GM19328 (cell line): ENCODE data around the gene MLYCD.

ENCODE experiments used
- ATAC-seq: cut with Tn5 transposase; IDR thresholded peaks from one replicate; pipeline ENCODE4 v1.9.1; 2021; ENCODE audit warnings: mild to moderate bottlenecking, moderate library complexity; ENCODE audit not compliant: unreplicated experiment

Gene MLYCD

GRCh38 chr16:83954577-83955016 is 55.7 kb downstream of the MLYCD start:
- ATAC-seq: no peak

GRCh38 chr16:83955218-83956130 is 56.6 kb downstream of the MLYCD start:
- no peak for ATAC-seq

DNA sequence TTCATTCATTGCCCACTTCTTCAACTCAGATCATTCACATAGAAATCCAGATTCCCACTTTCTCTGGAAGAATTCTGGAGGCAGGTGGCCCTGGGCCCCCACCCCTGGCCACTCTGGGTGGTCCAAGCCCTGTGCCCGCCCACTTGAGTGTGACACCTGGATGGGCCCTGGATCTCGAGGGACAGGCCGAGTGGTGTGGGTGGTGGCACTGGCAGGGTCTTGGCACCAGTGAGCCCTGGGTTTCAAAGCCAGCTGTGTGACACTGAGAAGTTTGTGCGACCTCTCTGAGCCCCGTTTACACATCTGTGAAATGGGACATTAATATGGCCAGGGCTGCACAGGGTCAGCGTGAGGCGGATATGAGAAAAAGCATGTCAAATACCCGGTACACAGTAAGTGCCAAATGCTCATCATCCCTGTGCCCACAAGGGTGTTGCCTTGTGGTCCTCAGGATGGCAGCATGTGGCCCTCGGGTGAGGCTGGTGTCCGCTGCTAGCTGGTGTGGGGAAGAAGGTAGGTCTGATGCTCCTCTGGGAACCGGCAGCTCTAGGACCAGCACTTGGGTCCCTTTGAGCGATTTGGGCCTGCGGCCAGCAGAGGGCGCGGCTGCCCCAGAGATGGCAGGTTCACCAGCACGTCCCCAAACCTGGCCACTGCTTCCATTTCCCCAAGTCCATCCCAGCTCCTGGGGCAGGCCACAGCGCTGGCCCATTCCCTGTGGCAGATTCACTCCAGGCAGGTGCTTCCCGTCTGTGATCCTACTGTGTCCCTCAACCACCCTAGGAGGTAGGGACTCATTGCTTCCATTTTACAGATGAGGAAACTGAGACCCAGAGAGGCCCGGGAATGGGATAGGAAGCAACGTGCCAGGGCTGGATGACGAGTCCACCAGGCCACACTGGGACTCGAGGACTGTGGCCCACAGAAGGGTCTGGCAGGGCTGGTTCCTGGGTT is 57.7 kb downstream of the MLYCD start:
- no peak for ATAC-seq

DNA sequence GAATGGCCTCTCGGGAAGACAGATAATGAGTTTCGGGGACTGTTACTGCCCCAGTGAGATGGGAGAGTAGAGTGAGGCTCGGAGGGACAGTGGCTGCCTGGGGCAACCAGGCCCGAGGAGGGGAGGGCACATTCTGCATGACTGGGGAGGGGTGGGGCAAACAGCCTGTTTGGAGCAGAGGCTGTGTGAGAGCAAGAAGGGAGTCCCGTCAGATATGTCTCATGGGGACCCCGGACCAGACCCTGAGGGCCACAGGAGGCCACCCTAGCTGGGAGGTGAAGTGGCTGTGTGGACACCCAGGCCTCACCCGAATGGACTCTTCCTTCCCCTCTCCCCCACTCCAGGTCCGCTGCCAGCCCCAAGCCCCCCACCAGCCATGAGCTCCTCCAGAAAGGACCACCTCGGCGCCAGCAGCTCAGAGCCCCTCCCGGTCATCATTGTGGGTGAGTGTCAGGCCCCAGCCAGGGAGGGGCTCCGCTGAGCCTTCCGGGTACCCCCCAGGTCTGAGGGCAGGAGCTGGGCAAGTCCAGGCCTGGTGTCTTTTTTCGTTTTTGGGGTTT is 58.5 kb downstream of the MLYCD start:
- ATAC-seq: no peak

DNA sequence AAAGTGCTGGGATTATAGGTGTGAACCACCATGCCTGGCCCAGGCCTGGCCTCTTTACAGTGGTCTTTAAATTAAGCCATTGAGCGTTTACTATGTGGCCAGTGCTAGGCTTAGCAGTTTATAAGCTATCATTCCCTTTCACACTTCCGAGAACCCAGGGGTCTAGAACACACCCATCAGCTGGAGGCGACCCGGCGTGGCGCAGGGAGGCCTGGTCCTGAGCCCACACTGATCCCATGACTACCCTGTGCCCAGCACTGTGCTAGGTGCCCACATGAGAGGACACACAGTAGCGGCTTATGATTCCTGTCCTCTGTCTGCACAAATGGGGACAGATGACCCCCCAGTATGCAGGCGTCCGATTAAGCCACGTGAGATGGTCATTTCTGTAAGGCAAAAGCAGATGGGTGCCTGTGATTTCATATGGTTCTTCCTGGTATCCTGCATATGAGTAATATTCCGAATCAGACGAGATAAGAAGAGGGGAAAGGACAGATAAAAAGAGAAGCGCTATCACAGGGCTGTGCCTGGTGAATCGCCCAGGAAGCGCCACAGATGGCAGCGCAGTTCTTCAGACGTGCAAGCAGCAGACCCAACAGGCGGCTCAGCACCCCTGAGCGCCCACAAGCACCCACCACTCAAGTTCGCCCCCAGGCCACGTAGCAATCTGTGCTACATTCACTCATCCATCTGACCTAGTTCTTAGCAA is 59.4 kb downstream of the MLYCD start:
- no peak for ATAC-seq

GRCh38 chr16:83958846-83959565 is 60.1 kb downstream of the MLYCD start:
- no peak for ATAC-seq

DNA sequence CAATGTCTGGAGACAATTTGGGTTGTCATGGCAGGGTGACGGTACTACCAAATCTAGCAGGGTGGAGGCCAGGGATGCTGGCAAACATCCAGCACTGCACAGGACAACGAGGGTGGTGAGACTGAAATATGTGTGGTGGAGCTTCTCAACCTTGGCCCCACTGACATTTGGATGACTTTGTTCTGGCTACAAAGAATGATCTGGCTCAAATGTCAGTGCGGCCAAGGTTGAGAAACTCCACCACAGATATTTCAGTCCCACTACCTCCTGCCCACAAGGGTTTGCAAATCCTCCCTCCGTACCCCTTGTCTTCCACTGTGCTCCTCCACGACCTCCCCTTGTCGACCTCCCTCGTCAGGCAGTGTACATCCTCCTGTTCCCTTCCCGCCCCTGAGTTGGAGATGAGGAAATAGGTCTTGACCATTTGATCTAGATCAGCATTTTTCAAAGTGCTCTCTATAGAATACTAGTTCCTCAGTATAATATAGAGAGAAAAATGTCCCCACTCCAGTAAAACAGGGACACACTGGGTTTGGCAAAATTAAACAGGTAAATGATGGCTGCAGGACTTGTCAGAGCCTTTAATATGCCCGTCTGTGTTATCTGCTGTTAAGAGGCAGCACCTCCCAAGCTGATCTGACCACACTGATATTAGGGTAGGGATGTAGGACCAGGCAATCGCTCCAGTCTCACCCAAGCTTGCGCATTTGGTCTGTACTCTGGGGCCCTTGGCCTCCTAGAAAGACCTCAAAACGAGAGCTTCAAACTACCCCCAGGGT is 60.9 kb downstream of the MLYCD start:
- ATAC-seq: no peak

GRCh38 chr16:83960521-83961249 is 61.8 kb downstream of the MLYCD start:
- no peak for ATAC-seq

DNA sequence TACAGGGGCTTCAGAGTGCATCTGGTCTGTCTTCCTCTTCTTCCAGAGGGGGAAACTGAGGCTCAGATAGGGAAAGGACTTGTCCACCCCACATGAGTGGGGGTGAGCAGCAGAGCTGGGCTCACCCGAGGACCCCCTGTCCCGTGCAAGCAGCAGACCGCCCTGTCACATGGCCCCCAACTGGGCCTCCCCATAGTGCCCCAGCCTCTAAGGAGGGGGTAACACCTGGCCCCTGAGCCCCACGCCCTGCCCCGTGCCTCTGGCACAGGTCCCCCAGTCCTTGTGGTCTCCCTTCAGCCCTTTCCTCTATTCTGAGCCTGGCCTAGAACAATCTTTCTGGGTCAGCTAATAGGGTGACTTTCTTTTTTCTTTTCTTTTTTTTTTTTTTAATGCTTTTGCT is 62.7 kb downstream of the MLYCD start:
- no peak for ATAC-seq

DNA sequence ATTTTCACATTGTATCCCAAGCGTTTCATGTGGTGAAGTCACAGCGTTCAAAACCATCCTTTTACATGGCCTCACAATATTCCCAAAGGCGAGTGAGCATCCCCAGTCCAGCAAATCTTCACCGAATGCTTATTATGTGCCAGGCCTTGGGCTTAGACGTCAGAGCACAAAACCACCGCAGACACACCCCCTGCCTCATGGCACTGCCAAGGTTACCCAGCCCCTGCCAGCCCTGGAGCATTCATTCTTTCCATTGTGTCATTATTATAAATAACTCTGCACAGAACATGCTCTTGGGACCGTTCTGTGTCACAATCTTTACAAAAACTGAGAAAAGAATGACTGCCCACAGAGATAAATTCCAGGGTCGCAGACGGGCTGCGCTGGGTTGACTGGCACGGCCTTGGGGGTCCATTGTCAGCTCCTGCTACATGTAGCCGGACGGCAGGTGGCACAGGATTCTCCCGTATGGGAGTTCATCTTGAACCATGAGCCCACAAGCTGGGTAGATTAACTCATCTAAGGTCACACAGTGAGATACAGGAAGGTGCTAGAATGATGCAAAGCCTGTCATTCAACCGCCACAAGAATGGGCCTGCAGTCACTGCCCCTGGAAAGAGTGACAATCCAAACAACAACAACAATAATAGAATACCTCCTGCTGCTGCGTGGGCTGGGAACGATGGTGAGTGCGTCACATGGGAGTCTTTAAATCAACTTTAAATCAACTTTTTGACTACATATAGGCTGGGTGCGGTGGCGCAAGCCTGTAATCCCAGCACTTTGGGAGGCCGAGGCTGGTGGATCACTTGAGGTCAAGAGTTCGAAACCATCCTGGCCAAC is 64.6 kb downstream of the MLYCD start:
- ATAC-seq: no peak

- ATAC-seq: no peak
Observed at GRCh38 chr16:83964684-83965443, 65.9 kb downstream of the MLYCD start.

DNA sequence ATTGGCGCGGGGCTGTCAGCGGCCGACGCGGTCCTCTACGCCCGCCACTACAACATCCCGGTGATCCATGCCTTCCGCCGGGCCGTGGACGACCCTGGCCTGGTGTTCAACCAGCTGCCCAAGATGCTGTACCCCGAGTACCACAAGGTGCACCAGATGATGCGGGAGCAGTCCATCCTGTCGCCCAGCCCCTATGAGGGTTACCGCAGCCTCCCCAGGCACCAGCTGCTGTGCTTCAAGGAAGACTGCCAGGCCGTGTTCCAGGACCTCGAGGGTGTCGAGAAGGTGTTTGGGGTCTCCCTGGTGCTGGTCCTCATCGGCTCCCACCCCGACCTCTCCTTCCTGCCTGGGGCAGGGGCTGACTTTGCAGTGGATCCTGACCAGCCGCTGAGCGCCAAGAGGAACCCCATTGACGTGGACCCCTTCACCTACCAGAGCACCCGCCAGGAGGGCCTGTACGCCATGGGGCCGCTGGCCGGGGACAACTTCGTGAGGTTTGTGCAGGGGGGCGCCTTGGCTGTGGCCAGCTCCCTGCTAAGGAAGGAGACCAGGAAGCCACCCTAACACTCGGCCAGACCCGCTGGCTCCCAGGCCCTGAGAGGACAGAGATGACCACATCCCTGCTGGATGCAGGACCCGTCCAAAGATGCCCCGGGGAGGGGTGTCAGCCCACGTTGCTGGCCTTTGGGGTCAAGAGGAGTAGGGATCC is 66.7 kb downstream of the MLYCD start:
- no peak for ATAC-seq

GRCh38 chr16:83966153-83966696 is 67.3 kb downstream of the MLYCD start:
- ATAC-seq: no peak

DNA sequence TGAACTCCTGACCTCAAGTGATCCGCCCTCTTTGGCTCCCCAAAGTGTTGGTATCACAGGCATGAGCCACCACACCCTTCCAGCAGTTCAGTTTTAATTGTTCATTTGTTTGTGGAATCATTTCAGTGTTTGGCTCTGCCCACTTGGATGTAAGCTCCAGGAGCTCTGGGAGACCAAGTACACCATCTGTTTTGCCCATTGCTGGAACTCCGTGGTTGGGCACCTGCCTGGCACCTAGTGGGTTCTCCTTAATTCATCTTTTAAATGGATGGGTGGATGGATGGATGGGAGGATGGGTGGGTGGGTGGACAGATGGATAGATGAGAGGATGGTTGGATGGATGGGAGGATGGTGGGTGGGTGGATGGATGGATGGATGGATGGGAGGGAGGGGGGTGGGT is 68.2 kb downstream of the MLYCD start:
- no peak for ATAC-seq

- no peak for ATAC-seq
Observed at GRCh38 chr16:83967838-83968305, 69.0 kb downstream of the MLYCD start, which contains the start of gene NECAB2. TSS of gene NECAB2 (plus strand) at chr16:83968244. CDS start at chr16:83968649, 405 bp downstream.
